GM19238 (cell line): ENCODE measurements around the gene MRPL37.

Source experiments
- DNase-seq: peaks from one replicate; pipeline ENCODE4 v3.0.0; 2011; ENCODE audit warnings: low spot score; ENCODE audit not compliant: insufficient read length

The MRPL37 gene

GRCh38 chr1:54239631-54240031 is 39.7 kb downstream of the MRPL37 start:
- no peak for DNase-seq

- DNase-seq = no peak
Observed at GRCh38 chr1:54240741-54241335, 40.9 kb downstream of the MRPL37 start.

- no peak for DNase-seq
Observed at GRCh38 chr1:54241364-54241763, 41.4 kb downstream of the MRPL37 start.

- DNase-seq = no peak
Observed at GRCh38 chr1:54243022-54243421, 43.1 kb downstream of the MRPL37 start.

GRCh38 chr1:54244655-54245054 is 44.7 kb downstream of the MRPL37 start:
- DNase-seq = no peak

GRCh38 chr1:54245501-54245900 is 45.5 kb downstream of the MRPL37 start:
- no peak for DNase-seq

- no peak for DNase-seq
Observed at GRCh38 chr1:54246116-54246721, 46.3 kb downstream of the MRPL37 start.

- no peak for DNase-seq
Observed at GRCh38 chr1:54247863-54248515, 48.0 kb downstream of the MRPL37 start.

- DNase-seq = no peak
Observed at GRCh38 chr1:54248966-54249365, 49.0 kb downstream of the MRPL37 start.

GRCh38 chr1:54249819-54250435 is 50.0 kb downstream of the MRPL37 start:
- no peak for DNase-seq

GRCh38 chr1:54250670-54251069 is 50.7 kb downstream of the MRPL37 start:
- DNase-seq = no peak

GRCh38 chr1:54252371-54252936 is 52.5 kb downstream of the MRPL37 start:
- no peak for DNase-seq

- DNase-seq = no peak
Observed at GRCh38 chr1:54253480-54253879, 53.5 kb downstream of the MRPL37 start.

GRCh38 chr1:54254055-54254454 is 54.1 kb downstream of the MRPL37 start:
- no peak for DNase-seq

- no peak for DNase-seq
Observed at GRCh38 chr1:54255026-54255702, 55.2 kb downstream of the MRPL37 start.

GRCh38 chr1:54256522-54257345 is 56.8 kb downstream of the MRPL37 start:
- DNase-seq = no peak

GRCh38 chr1:54257346-54257620 is 57.3 kb downstream of the MRPL37 start:
- DNase-seq = no peak

- DNase-seq = no peak
Observed at GRCh38 chr1:54257876-54258275, 57.9 kb downstream of the MRPL37 start.

GRCh38 chr1:54259546-54260140 is 59.7 kb downstream of the MRPL37 start:
- DNase-seq = no peak

- no peak for DNase-seq
Observed at GRCh38 chr1:54260810-54261209, 60.8 kb downstream of the MRPL37 start.

- DNase-seq = no peak
Observed at GRCh38 chr1:54262244-54262643, 62.3 kb downstream of the MRPL37 start.
